ENCODE measurements around the gene SMPD3. TPM values are rescaled to one million over a fixed set of nuclear protein-coding genes. Genes with fewer than 3 reads are reported as not detected.

Gene SMPD3
- total and polyA plus RNA-seq, 10 donors, result 0.66 to 6.5 (median 1.9) TPM

- H3K4me1 ChIP-seq, result peaks cover 0 to 16% (median 4%) of the 10 kb centered on the region in 6 donors
- H3K27me3 ChIP-seq (replicated peaks in 1 of 7), result no peaks in the 10 kb centered on the region
- no peaks in the 10 kb centered on the region for H3K9me3 ChIP-seq
- TF ChIP-seq CTCF (IDR thresholded peaks at IDR 0.05 in 8 of 11, conservative IDR thresholded peaks at IDR 0.05 in 3 of 11) (no peak), POLR2AphosphoS5 (IDR thresholded peaks at IDR 0.05) (no peak), POLR2A (IDR thresholded peaks at IDR 0.05) (no peak)
- intact Hi-C loops (cut with DNase I; ENCODE audit: low total_unique reads), result no loop called here
- 64 to 77% (median 75%) methylated on average over 10 to 18 of the region's 18 CpGs for whole genome bisulfite sequencing, 5 donors
- no peak for DNase-seq
- H3K36me3 ChIP-seq, result no peaks in the 10 kb centered on the region
- no peak overlapping the region for H3K27ac ChIP-seq
- H3K4me3 ChIP-seq, result no peak overlapping the region
These were observed 68.6 kb downstream of the SMPD3 start for GRCh38 chr16:68379472-68380347.

GRCh38 chr16:68378436-68379415, 69.6 kb downstream of the SMPD3 start:
- H3K4me3 ChIP-seq, result no peak overlapping the region
- peaks cover 0 to 12% (median 4%) of the 10 kb centered on the region in 6 donors for H3K4me1 ChIP-seq
- H3K27ac ChIP-seq, result no peak overlapping the region
- no peaks in the 10 kb centered on the region for H3K27me3 ChIP-seq (replicated peaks in 1 of 7)
- H3K36me3 ChIP-seq, result no peaks in the 10 kb centered on the region
- no peak for TF ChIP-seq POLR2AphosphoS5 (IDR thresholded peaks at IDR 0.05)
- TF ChIP-seq POLR2A (IDR thresholded peaks at IDR 0.05), result no peak
- no peak for TF ChIP-seq CTCF (IDR thresholded peaks at IDR 0.05 in 8 of 11, conservative IDR thresholded peaks at IDR 0.05 in 3 of 11)
- DNase-seq, result no peak
- no peaks in the 10 kb centered on the region for H3K9me3 ChIP-seq
- intact Hi-C loops (cut with DNase I; ENCODE audit: low total_unique reads), result no loop called here
- WGBS, 5 donors, result 74 to 82% (median 80%) methylated on average over 12 to 13 of the region's 13 CpGs

GRCh38 chr16:68377667-68378393, 70.5 kb downstream of the SMPD3 start:
- DNase-seq, result no peak

More at GRCh38 chr16:68377667-68378393, 70.5 kb downstream of the SMPD3 start:
- H3K36me3 ChIP-seq, result no peaks in the 10 kb centered on the region
- no peak overlapping the region for H3K4me3 ChIP-seq
- WGBS, 5 donors, result 77 to 92% (median 79%) methylated on average over 4 to 11 of the region's 11 CpGs
- no peak overlapping the region for H3K27ac ChIP-seq
- no peaks in the 10 kb centered on the region for H3K27me3 ChIP-seq (replicated peaks in 1 of 7)
- intact Hi-C loops (cut with DNase I; ENCODE audit: low total_unique reads), result no loop called here
- H3K9me3 ChIP-seq, result no peaks in the 10 kb centered on the region
- H3K4me1 ChIP-seq, result peaks cover 0 to 12% (median 4%) of the 10 kb centered on the region in 6 donors
- TF ChIP-seq POLR2A (IDR thresholded peaks at IDR 0.05), result no peak
- TF ChIP-seq CTCF (IDR thresholded peaks at IDR 0.05 in 8 of 11, conservative IDR thresholded peaks at IDR 0.05 in 3 of 11), result no peak
- TF ChIP-seq POLR2AphosphoS5 (IDR thresholded peaks at IDR 0.05), result no peak

All from spleen (tissue), 11 donors.